Measurements from ENCODE around the gene OSER1. TPM values are rescaled to one million over a fixed set of nuclear protein-coding genes. Genes with fewer than 3 reads are reported as not detected.

The OSER1 gene
- total and polyA plus RNA-seq, 2 of the 8 experiments (the other 6 are each of a cell fraction or from before 2014, with no cell fraction given), result 24.5 to 31.8 TPM

DNA sequence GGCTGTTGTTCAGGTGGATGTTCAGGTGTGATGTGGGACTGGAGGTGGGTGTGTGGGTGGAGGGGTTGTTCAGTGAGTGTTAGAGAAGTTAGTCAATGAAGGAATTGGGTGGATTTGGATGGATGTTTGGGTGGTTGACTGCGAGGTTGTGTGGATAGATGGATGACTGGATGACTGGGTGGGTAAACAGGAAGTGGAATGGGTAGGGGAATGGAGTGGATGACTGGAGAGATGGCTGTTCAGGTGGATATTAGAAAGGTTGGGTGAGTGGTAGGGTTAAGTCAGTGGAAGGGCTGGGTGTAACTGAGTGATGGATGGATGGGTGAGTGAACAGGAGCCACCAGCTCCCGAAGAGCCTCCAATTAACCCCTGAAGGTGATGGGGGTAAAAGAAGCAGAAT is 51.4 kb downstream of the OSER1 start (continued):
- TF ChIP-seq ASH2L (IDR thresholded peaks at IDR 0.05; ENCODE audit: low read length), result no peak
- no peak for TF ChIP-seq SP2 (IDR thresholded peaks at IDR 0.05; ENCODE audit: low read length)
- no peak for TF ChIP-seq CREB1 (IDR thresholded peaks at IDR 0.05)
- no peak for TF ChIP-seq MAFK (IDR thresholded peaks at IDR 0.05; ENCODE audit: low read depth, low read length)
- TF ChIP-seq, protein P1, sequence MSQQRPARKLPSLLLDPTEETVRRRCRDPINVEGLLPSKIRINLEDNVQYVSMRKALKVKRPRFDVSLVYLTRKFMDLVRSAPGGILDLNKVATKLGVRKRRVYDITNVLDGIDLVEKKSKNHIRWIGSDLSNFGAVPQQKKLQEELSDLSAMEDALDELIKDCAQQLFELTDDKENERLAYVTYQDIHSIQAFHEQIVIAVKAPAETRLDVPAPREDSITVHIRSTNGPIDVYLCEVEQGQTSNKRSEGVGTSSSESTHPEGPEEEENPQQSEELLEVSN (IDR thresholded peaks at IDR 0.05), result no peak
- no peak for TF ChIP-seq RFX5 (IDR thresholded peaks at IDR 0.05; ENCODE audit: borderline replicate concordance, low read depth, low read length)
- no peak for TF ChIP-seq SAP30 (IDR thresholded peaks at IDR 0.05; ENCODE audit: insufficient read depth, insufficient replicate concordance, low read length)
- no peak for TF ChIP-seq GABPA (IDR thresholded peaks at IDR 0.05; ENCODE audit: borderline replicate concordance, insufficient read depth, low read length)
- no peak for TF ChIP-seq CBX8 (IDR thresholded peaks at IDR 0.05; ENCODE audit: borderline replicate concordance, low read depth, low read length)
